IMR-90 (cell line): ENCODE data around the gene TSHZ1. TPM values are rescaled to one million over a fixed set of nuclear protein-coding genes. Genes with fewer than 3 reads are reported as not detected.

Source experiments
- ATAC-seq: fragments of 200-7000 bp; cut with Tn5 transposase; 2 replicates; pipeline ENCODE4 v1.9.1; 2020; ENCODE audit warnings: low read depth, mild to moderate bottlenecking, moderate library complexity
- BruUV-seq: library from RNA; stranded (reverse); fragments of 400-500 nt; replicated peaks from 2 replicates; lab custom pipeline; 2021; lab: Mats Ljungman, UMichigan
- CTCF ChIA-PET: fragments of 300-600 bp; formaldehyde crosslinking; extraction: SDS; loops from one replicate; lab custom pipeline; 2021; ENCODE audit warnings: antibody characterized with exemption; lab: Yijun Ruan, JAX
- POLR2A ChIA-PET: fragments of 300-600 bp; sonication (Branson Sonifier 250); formaldehyde crosslinking; loops from one replicate; lab custom pipeline; 2022; ENCODE audit warnings: antibody characterized with exemption; ENCODE audit not compliant: unreplicated experiment; lab: Charles Lee
- DNase-seq: peaks from one replicate; pipeline ENCODE4 v3.0.0; 2013
- H2AFZ ChIP-seq: replicated peaks from 2 replicates; pipeline ENCODE3; 2013; ENCODE audit warnings: low read length, mild to moderate bottlenecking; ENCODE audit not compliant: poor library complexity
- H2AK5ac ChIP-seq: 2 replicates; pipeline ENCODE4 v1.6.1; 2013; ENCODE audit warnings: low read depth, low read length, inconsistent platforms
- H2AK9ac ChIP-seq: replicated peaks from 2 replicates; pipeline ENCODE3; 2013; ENCODE audit warnings: mild to moderate bottlenecking, low read depth, low read length, moderate library complexity; ENCODE audit not compliant: poor library complexity
- H2BK120ac ChIP-seq: 2 replicates; pipeline ENCODE4 v1.6.1; 2013; ENCODE audit warnings: low read depth, low read length, inconsistent platforms
- H2BK15ac ChIP-seq: 3 replicates; pipeline ENCODE4 v1.6.1; 2013; ENCODE audit warnings: low read depth, low read length, inconsistent platforms
- H2BK20ac ChIP-seq: 2 replicates; pipeline ENCODE4 v1.6.1; 2013; ENCODE audit warnings: low read depth, mild to moderate bottlenecking, inconsistent platforms, low read length, moderate library complexity
- H2BK5ac ChIP-seq: 2 replicates; pipeline ENCODE4 v1.6.1; 2013; ENCODE audit warnings: mild to moderate bottlenecking, low read depth, low read length, inconsistent platforms; ENCODE audit not compliant: poor library complexity, severe bottlenecking
- H3K14ac ChIP-seq: replicated peaks from 2 replicates; pipeline ENCODE4 v1.6.1; 2013; ENCODE audit warnings: low read depth, low read length, inconsistent platforms
- H3K18ac ChIP-seq: 2 replicates; pipeline ENCODE4 v1.6.1; 2013; ENCODE audit warnings: low read depth, low read length, control low read depth
- H3K23ac ChIP-seq: 2 replicates; pipeline ENCODE4 v1.6.1; 2013; ENCODE audit warnings: low read depth, low read length, inconsistent platforms
- H3K27ac ChIP-seq: 2 replicates; pipeline ENCODE4 v1.5.1; 2013; ENCODE audit warnings: mild to moderate bottlenecking, control low read depth, low read length; ENCODE audit not compliant: insufficient read depth
- H3K27me3 ChIP-seq: 2 replicates; pipeline ENCODE4 v1.6.1; 2013; ENCODE audit warnings: low read length; ENCODE audit not compliant: control insufficient read depth, insufficient read depth
- H3K36me3 ChIP-seq: 2 replicates; pipeline ENCODE4 v1.6.1; 2013; ENCODE audit warnings: low read length, mixed read lengths; ENCODE audit not compliant: control insufficient read depth, insufficient read depth
- H3K4ac ChIP-seq: 2 replicates; pipeline ENCODE4 v1.6.1; 2013; ENCODE audit warnings: low read depth, low read length, inconsistent platforms
- H3K4me1 ChIP-seq: 2 replicates; pipeline ENCODE4 v1.6.1; 2013; ENCODE audit warnings: low read length, mixed read lengths; ENCODE audit not compliant: control insufficient read depth, insufficient read depth
- H3K4me2 ChIP-seq: 2 replicates; pipeline ENCODE4 v1.6.1; 2013; ENCODE audit warnings: low read depth, mild to moderate bottlenecking, control low read depth, low read length, moderate library complexity
- H3K4me3 ChIP-seq: 2 replicates; pipeline ENCODE4 v1.5.1; 2013; ENCODE audit warnings: low read depth, mild to moderate bottlenecking, control low read depth, low read length, moderate library complexity; ENCODE audit not compliant: insufficient read depth
- H3K56ac ChIP-seq: 2 replicates; pipeline ENCODE4 v1.6.1; 2013; ENCODE audit warnings: low read length, inconsistent platforms; ENCODE audit not compliant: insufficient read depth; ENCODE audit errors: extremely low read depth
- H3K79me1 ChIP-seq, 2 experiments: 2 replicates each; pipeline ENCODE4 v1.6.1; 2013; ENCODE audit warnings: low read length in 2 of 2, inconsistent platforms in 1 of 2, low read depth in 1 of 2
- H3K9ac ChIP-seq: 2 replicates; pipeline ENCODE4 v1.6.1; 2013; ENCODE audit warnings: low read depth, low read length, control low read depth
- H3K9me1 ChIP-seq: 2 replicates; pipeline ENCODE4 v1.6.1; 2013; ENCODE audit warnings: low read length, inconsistent platforms; ENCODE audit not compliant: insufficient read depth
- H3K9me3 ChIP-seq: 2 replicates; pipeline ENCODE4 v1.6.1; 2013; ENCODE audit warnings: low read length; ENCODE audit not compliant: control insufficient read depth, insufficient read depth
- H4K20me1 ChIP-seq: 2 replicates; pipeline ENCODE4 v1.6.1; 2013; ENCODE audit warnings: low read length, inconsistent platforms; ENCODE audit not compliant: insufficient read depth
- H4K5ac ChIP-seq: 2 replicates; pipeline ENCODE4 v1.6.1; 2013; ENCODE audit warnings: mild to moderate bottlenecking, low read depth, low read length, control low read depth
- H4K8ac ChIP-seq, 2 experiments: 2 replicates each; pipeline ENCODE4 v1.6.1; 2013; ENCODE audit warnings: low read depth in 2 of 2, low read length in 2 of 2, control low read depth in 1 of 2, inconsistent platforms in 1 of 2
- H4K91ac ChIP-seq: 2 replicates; pipeline ENCODE4 v1.6.1; 2013; ENCODE audit warnings: low read depth, low read length, inconsistent platforms; ENCODE audit not compliant: insufficient read depth
- BHLHE40 ChIP-seq: fragments of 150-350 bp; IDR thresholded peaks from 2 replicates; pipeline ENCODE4 v1.6.1; 2016; ENCODE audit warnings: mild to moderate bottlenecking, low read depth, low read length
- CHD1 ChIP-seq: IDR thresholded peaks from 2 replicates; pipeline ENCODE4 v1.6.1; 2012; ENCODE audit warnings: low read depth, low read length, improper control_type of control experiment
- CTCF ChIP-seq: conservative IDR thresholded peaks from 2 replicates; pipeline ENCODE4 v1.5.1; 2012; ENCODE audit warnings: mild to moderate bottlenecking, low read depth, low read length, improper control_type of control experiment
- ELK1 ChIP-seq: fragments of 150-350 bp; IDR thresholded peaks from 2 replicates; pipeline ENCODE4 v1.6.1; 2016; ENCODE audit warnings: low read depth, mild to moderate bottlenecking, low read length, moderate library complexity, borderline replicate concordance
- MAZ ChIP-seq: IDR thresholded peaks from 2 replicates; pipeline ENCODE4 v1.6.1; 2012; ENCODE audit warnings: low read depth, mild to moderate bottlenecking, low read length, improper control_type of control experiment, moderate library complexity, borderline replicate concordance
- MXI1 ChIP-seq: IDR thresholded peaks from 2 replicates; pipeline ENCODE4 v1.6.1; 2012; ENCODE audit warnings: low read depth, mild to moderate bottlenecking, low read length, moderate library complexity, borderline replicate concordance
- RAD21 ChIP-seq: IDR thresholded peaks from 2 replicates; pipeline ENCODE4 v1.6.1; 2012; ENCODE audit warnings: low read length, improper control_type of control experiment
- SMC3 ChIP-seq: fragments of 150-350 bp; IDR thresholded peaks from 2 replicates; pipeline ENCODE4 v1.6.1; 2016; ENCODE audit warnings: low read depth, mild to moderate bottlenecking, antibody characterized with exemption, low read length, moderate library complexity
- USF2 ChIP-seq: fragments of 150-350 bp; IDR thresholded peaks from 2 replicates; pipeline ENCODE4 v1.6.1; 2017; ENCODE audit warnings: mild to moderate bottlenecking, antibody characterized with exemption, low read length, low read depth
- WGBS, 2 experiments: methylation state at CpG; one replicate each; pipeline versions ENCODE4 v1.1.5 to v1.1.7; 2013; ENCODE audit warnings: missing lambda C conversion rate in 2 of 2; ENCODE audit not compliant: insufficient read length in 1 of 2; ENCODE audit errors: extremely low coverage in 2 of 2; 5-methylcytosine and 5-hydroxymethylcytosine counted together
- dilution Hi-C: fragments of 300-500 bp; cut with HindIII; formaldehyde crosslinking; loops from one replicate; pipeline ENCODE4 v1.14.3; 2018; ENCODE audit warnings: low sequenced_read_pairs; ENCODE audit not compliant: unreplicated experiment
- in situ Hi-C: fragments of 300-500 bp; cut with MboI; formaldehyde crosslinking; loops from 3 replicates; pipeline ENCODE4 v1.14.3; 2019; ENCODE audit warnings: low sequenced_read_pairs, inconsistent platforms, mixed read lengths
- intact Hi-C: fragments of 100-400 bp; cut with micrococcal nuclease; formaldehyde crosslinking; loops from 2 replicates; pipeline ENCODE4 v1.10.0; 2022
- polyA plus RNA-seq, 3 experiments: library from polyadenylated mRNA; depleted of rRNA; stranded (reverse); fragments of >200 nt; gene quantifications; 2 replicates each; pipeline ENCODE4 v1.2.3, GENCODE V29; 2012; ENCODE audit warnings: low replicate concordance in 1 of 3
- total RNA-seq: library from RNA; depleted of rRNA; stranded (reverse); fragments of >200 nt; gene quantifications from 2 replicates; pipeline ENCODE4 v1.2.3, GENCODE V29; 2012

The TSHZ1 gene
- total and polyA plus RNA-seq, 2 of the 4 experiments (the other 2 are of a cell fraction): 7.1 to 10.0 TPM

GRCh38 chr18:75204732-75205513, 5.7 kb upstream of the TSHZ1 start:
- Histone ChIP-seq H2AK5ac (peak overlapping the region; percentile 46), H3K18ac (peak overlapping the region; percentile 87), H2BK15ac (no peak overlapping the region; the same call in 2 of the 3 replicates), H2BK120ac (peak overlapping the region; percentile 81), H3K14ac (peak overlapping the region; percentile 64), H3K9me3 (no peaks in the 10 kb centered on the region), H3K4me3 (peak overlapping the region; percentile 66), H3K27ac (peak overlapping the region; percentile 97), H2BK5ac (peak overlapping the region; percentile 69), H3K56ac (peak overlapping the region; percentile 42; the same call in 1 of the 2 replicates), H3K9me1 (peaks cover 5% of the 10 kb centered on the region), H3K36me3 (peaks cover 14% of the 10 kb centered on the region), H4K8ac (peak overlapping the region; percentile 59 to 68), H3K23ac (peak overlapping the region; percentile 95), H3K27me3 (no peaks in the 10 kb centered on the region), H3K79me1 (peaks cover 15 to 47% of the 10 kb centered on the region in 2 experiments), H4K20me1 (no peaks in the 10 kb centered on the region; the same call in none of the 2 replicates), H3K4ac (peak overlapping the region; percentile 90), H4K91ac (peak overlapping the region; percentile 74), H3K4me2 (peak overlapping the region; percentile 98), H2BK20ac (0 out of 2 replicates have a peak overlapping the region, but pooled peaks have one; percentile 10), H3K9ac (peak overlapping the region; percentile 94), H4K5ac (peak overlapping the region; percentile 77), H3K4me1 (peaks cover 7% of the 10 kb centered on the region), H2AFZ (peak overlapping the region; percentile 87), H2AK9ac (no peak overlapping the region)
- no TSS peak for BruUV-seq
- dilution Hi-C loops (no loop called here), in situ Hi-C loops (loop anchor here (5.0 to 25.0 kb wide), 2 partner anchors 277 to 1157 kb away; no protein-coding TSS in a partner anchor), intact Hi-C loops (loop anchor here (5.0 to 10.0 kb wide), 5 partner anchors 260 to 1142 kb away; no protein-coding TSS in a partner anchor)
- POLR2A ChIA-PET: no interaction called here
- CTCF ChIA-PET: no interaction called here
- DNase-seq (peak; percentile 23), ATAC-seq (peak; percentile 0; the same call in 1 of the 2 replicates)
- WGBS, 2 experiments: 0% methylated on average over 24 of the region's 75 CpGs; no CpG with 5 or more reads in 1 of the 2 experiments
- TF ChIP-seq ELK1: no peak
- no peak for TF ChIP-seq BHLHE40
- no peak for TF ChIP-seq CTCF
- TF ChIP-seq USF2: no peak
- TF ChIP-seq RAD21: no peak
- TF ChIP-seq SMC3: no peak
- TF ChIP-seq MAZ: no peak
- TF ChIP-seq CHD1: no peak
- TF ChIP-seq MXI1: no peak
